ENCODE data around the gene TPSG1.

TPSG1 gene

GRCh38 chr16:1196494-1196893 lies 28.6 kb downstream of the TPSG1 start:
- no peak overlapping the region for H3K4me3 ChIP-seq (ENCODE audit: low read depth, low read length)
- TF ChIP-seq MAX (IDR thresholded peaks at IDR 0.05; ENCODE audit: low read depth, low read length) (no peak), POLR2A (IDR thresholded peaks at IDR 0.05; ENCODE audit: extremely low read depth, insufficient read length) (no peak)
- DNase-seq (ENCODE audit: low read depth), result no peak

GRCh38 chr16:1195393-1195666 lies 29.7 kb downstream of the TPSG1 start:
- no peak overlapping the region for H3K4me3 ChIP-seq (ENCODE audit: low read depth, low read length)
- TF ChIP-seq CTCF (IDR thresholded peaks at IDR 0.05; ENCODE audit: low read depth, low read length), result no peak
- no peak for TF ChIP-seq MAX (IDR thresholded peaks at IDR 0.05; ENCODE audit: low read depth, low read length)
- no peak for TF ChIP-seq MYC (IDR thresholded peaks at IDR 0.05; ENCODE audit: low read depth, low read length)
- TF ChIP-seq POLR2A (IDR thresholded peaks at IDR 0.05; ENCODE audit: extremely low read depth, insufficient read length), result no peak
- no peak for DNase-seq (ENCODE audit: low read depth)

- DNase-seq (ENCODE audit: low read depth), result no peak
- TF ChIP-seq MAX (IDR thresholded peaks at IDR 0.05; ENCODE audit: low read depth, low read length) (no peak), POLR2A (IDR thresholded peaks at IDR 0.05; ENCODE audit: extremely low read depth, insufficient read length) (no peak), MYC (IDR thresholded peaks at IDR 0.05; ENCODE audit: low read depth, low read length) (no peak), CTCF (IDR thresholded peaks at IDR 0.05; ENCODE audit: low read depth, low read length) (peak; percentile 43)
- no peak overlapping the region for H3K4me3 ChIP-seq (ENCODE audit: low read depth, low read length)
These were observed 30.2 kb downstream of the TPSG1 start for GRCh38 chr16:1194665-1195392.

GRCh38 chr16:1193825-1194581 lies 31.1 kb downstream of the TPSG1 start:
- no peak overlapping the region for H3K4me3 ChIP-seq (ENCODE audit: low read depth, low read length)
- DNase-seq (ENCODE audit: low read depth), result no peak
- TF ChIP-seq MYC (IDR thresholded peaks at IDR 0.05; ENCODE audit: low read depth, low read length), result no peak
- TF ChIP-seq POLR2A (IDR thresholded peaks at IDR 0.05; ENCODE audit: extremely low read depth, insufficient read length), result no peak
- TF ChIP-seq CTCF (IDR thresholded peaks at IDR 0.05; ENCODE audit: low read depth, low read length), result no peak
- no peak for TF ChIP-seq MAX (IDR thresholded peaks at IDR 0.05; ENCODE audit: low read depth, low read length)

GRCh38 chr16:1193143-1193824 lies 31.8 kb downstream of the TPSG1 start:
- peak; percentile 17 for DNase-seq (ENCODE audit: low read depth)
- H3K4me3 ChIP-seq (ENCODE audit: low read depth, low read length), result no peak overlapping the region

More at GRCh38 chr16:1193143-1193824, 31.8 kb downstream of the TPSG1 start:
- TF ChIP-seq MYC (IDR thresholded peaks at IDR 0.05; ENCODE audit: low read depth, low read length) (no peak), POLR2A (IDR thresholded peaks at IDR 0.05; ENCODE audit: extremely low read depth, insufficient read length) (no peak), CTCF (IDR thresholded peaks at IDR 0.05; ENCODE audit: low read depth, low read length) (no peak), MAX (IDR thresholded peaks at IDR 0.05; ENCODE audit: low read depth, low read length) (no peak)

All from NB4 (cell line).